Measurements from ENCODE around the gene CFP.

DNA sequence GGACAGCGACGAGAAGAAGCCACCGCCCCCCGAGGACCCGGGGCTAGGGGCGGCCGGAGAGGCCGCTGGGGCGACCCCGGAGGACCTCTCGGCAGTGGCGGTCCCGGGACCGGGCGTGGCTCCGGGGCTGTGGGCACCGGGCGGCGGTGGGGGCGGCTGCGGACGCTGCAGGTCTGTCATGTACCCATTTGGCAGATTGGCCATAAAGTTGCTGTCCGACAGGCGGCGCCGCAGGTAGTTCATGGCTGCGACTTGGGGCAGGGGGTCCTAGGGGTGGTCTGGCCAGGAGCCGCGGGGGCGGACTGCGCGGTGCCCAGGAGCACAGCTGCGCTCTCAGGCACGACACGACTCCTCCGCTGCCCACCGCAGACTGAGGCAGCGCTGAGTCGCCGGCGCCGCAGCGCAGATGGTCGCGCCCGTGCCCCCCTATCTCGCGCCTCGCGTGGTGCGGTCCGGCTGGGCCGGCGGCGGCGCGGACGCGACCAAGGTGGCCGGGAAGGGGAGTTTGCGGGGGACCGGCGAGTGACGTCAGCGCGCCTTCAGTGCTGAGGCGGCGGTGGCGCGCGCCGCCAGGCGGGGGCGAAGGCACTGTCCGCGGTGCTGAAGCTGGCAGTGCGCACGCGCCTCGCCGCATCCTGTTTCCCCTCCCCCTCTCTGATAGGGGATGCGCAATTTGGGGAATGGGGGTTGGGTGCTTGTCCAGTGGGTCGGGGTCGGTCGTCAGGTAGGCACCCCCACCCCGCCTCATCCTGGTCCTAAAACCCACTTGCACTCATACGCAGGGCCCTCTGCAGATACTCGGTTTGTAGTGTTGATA lies 10.0 kb downstream of the CFP start, which contains the start of gene SYN1:
- TF ChIP-seq ZFX (IDR thresholded peaks at IDR 0.05; ENCODE audit: borderline replicate concordance) = no peak
- TF ChIP-seq, protein P1, sequence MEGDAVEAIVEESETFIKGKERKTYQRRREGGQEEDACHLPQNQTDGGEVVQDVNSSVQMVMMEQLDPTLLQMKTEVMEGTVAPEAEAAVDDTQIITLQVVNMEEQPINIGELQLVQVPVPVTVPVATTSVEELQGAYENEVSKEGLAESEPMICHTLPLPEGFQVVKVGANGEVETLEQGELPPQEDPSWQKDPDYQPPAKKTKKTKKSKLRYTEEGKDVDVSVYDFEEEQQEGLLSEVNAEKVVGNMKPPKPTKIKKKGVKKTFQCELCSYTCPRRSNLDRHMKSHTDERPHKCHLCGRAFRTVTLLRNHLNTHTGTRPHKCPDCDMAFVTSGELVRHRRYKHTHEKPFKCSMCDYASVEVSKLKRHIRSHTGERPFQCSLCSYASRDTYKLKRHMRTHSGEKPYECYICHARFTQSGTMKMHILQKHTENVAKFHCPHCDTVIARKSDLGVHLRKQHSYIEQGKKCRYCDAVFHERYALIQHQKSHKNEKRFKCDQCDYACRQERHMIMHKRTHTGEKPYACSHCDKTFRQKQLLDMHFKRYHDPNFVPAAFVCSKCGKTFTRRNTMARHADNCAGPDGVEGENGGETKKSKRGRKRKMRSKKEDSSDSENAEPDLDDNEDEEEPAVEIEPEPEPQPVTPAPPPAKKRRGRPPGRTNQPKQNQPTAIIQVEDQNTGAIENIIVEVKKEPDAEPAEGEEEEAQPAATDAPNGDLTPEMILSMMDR (IDR thresholded peaks at IDR 0.05) = peak; percentile 40
